Mucosa of descending colon (tissue), 3 donors: ENCODE results near the gene AVPR2. TPM values are rescaled to one million over a fixed set of nuclear protein-coding genes. Genes with fewer than 3 reads are reported as not detected.
A peak's percentile ranks its signal among the peaks of the same experiment; 100 is the strongest.

Experiments used
- ATAC-seq: fragments of 200-7000 bp; cut with Tn5 transposase; one replicate; pipeline ENCODE4 v1.9.1; 2020; ENCODE audit warnings: mild to moderate bottlenecking, moderate library complexity
- DNase-seq, 3 donors: peaks; one replicate each; pipeline ENCODE4 v3.0.0-alpha.2; 2020
- H3K36me3 ChIP-seq: fragments of 200-600 bp; one replicate; pipeline ENCODE4 v1.8.0; 2021; ENCODE audit warnings: low read depth, mild to moderate bottlenecking
- H3K4me1 ChIP-seq: fragments of 200-600 bp; one replicate; pipeline ENCODE4 v1.8.0; 2021; ENCODE audit warnings: low read depth, mild to moderate bottlenecking
- H3K4me3 ChIP-seq: fragments of 200-600 bp; one replicate; pipeline ENCODE4 v1.8.0; 2021; ENCODE audit warnings: mild to moderate bottlenecking
- H3K9me3 ChIP-seq: fragments of 200-600 bp; one replicate; pipeline ENCODE4 v1.8.0; 2021; ENCODE audit warnings: mild to moderate bottlenecking
- CTCF ChIP-seq: fragments of 200-600 bp; IDR thresholded peaks from one replicate; pipeline ENCODE4 v1.8.0; 2022; ENCODE audit warnings: antibody characterized with exemption, mild to moderate bottlenecking
- intact Hi-C, 2 donors: fragments of 100-400 bp; cut with DNase I in 1 of 2; cut with micrococcal nuclease in 1 of 2; formaldehyde crosslinking; loops; one replicate each; pipeline versions ENCODE4 v1.11.0 to v1.11.1; 2022; cut with DNase I, micrococcal nuclease
- total RNA-seq, 3 donors: library from RNA; stranded (reverse); fragmentation: NEBNext Ultra II Directional in 2 of 3; extraction: Animal tissue kit (Norgen Biotek cat#: 25700) in 2 of 3; gene quantifications; one replicate each; pipeline versions ENCODE4 v1.2.1 to v1.2.4, GENCODE V29; 2021 to 2023
- donor health status: DM: no; HTN: no; CAD: no; lungs with moderate emphysema.
- donor health status: DM: no; HTN: no; CAD: no.
- donor health status: DM: no; HTN: yes; CAD: no.

AVPR2 gene
- total RNA-seq, 3 donors from 2014 or later = 0.43 to 0.78 (median 0.54) TPM

GRCh38 chrX:153928846-153929245 is 24.4 kb downstream of the AVPR2 start:
- ATAC-seq (no peak), DNase-seq (peak in 1 of 3 donors; percentile 51)
- no peaks in the 10 kb centered on the region for H3K9me3 ChIP-seq
- H3K36me3 ChIP-seq = no peaks in the 10 kb centered on the region
- intact Hi-C loops = no loop called here
- H3K4me1 ChIP-seq = peaks cover 10% of the 10 kb centered on the region
- TF ChIP-seq CTCF = no peak
- no peak overlapping the region for H3K4me3 ChIP-seq

DNA sequence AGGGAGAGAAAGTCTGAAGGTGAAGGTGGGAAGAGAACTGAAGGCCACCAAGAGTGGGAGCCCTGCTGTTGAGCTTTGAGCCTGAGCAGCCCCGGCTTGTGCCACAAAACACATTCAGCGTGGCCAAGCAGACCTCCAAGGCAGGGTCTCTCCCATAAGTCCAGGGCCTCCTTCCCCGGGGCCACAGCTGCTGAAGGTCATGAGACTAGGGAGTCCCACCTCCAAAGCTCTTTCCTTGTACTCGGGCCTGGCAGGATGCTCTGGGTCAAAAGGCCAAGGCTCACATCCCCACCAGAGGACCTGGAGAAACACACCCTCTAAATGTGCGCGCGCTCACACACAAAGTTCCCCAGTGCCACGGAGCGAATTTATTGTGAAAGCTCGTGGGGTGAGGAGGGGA is 25.1 kb downstream of the AVPR2 start:
- no peak for ATAC-seq
- intact Hi-C loops = no loop called here
- no peak for TF ChIP-seq CTCF

DNA sequence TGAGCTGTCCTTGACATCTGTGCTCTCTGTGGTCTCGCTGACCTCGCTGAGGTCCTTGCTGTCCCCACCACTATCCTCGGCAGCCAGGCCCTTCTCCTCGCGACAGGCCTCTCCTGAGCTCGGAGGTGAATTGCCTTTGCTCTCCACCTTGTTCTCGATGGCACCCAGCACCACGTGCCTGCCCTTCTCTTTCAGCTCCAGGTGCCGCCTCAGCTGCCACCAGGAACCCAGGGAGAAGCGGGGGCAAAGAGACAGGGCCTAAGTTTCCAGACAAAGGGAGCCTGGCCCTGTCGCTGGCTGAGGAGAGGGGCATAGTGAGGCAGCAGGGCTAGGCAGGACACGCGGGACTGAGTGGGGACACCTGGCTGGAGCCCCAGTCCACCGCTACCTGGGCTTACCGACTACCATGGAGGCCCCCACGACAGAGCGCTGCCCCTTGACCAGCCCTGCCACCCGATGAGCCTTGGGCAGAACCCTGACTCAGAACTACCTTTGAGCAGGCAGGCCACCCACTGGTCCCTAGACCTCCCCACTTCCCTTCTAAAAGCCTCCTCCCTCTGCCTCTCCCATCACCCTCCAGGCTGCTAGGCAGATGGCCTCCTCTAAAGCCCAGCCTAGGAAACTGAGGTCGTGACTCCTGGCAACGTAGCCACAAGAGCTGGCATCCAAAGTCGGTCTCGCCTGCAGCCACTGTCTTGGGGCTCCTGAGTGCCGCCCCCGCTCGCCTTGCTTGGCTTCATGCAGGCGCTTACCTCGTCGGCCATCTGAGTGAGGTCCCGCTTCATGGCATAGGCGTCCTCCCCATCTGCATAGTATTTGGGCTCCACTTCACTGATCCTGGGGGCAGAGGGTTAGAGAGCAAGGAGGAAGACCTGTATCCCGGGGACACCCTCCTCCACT is 25.8 kb downstream of the AVPR2 start:
- Histone ChIP-seq H3K4me1 (peaks cover 10% of the 10 kb centered on the region), H3K4me3 (no peak overlapping the region), H3K9me3 (no peaks in the 10 kb centered on the region), H3K36me3 (no peaks in the 10 kb centered on the region)
- intact Hi-C loops = no loop called here
- TF ChIP-seq CTCF = no peak
- peak in 1 of 3 donors; percentile 51 for DNase-seq
- no peak for ATAC-seq

More for the DNA sequence above, 25.1 kb downstream of the AVPR2 start:
- Histone ChIP-seq H3K4me1 (peaks cover 10% of the 10 kb centered on the region), H3K9me3 (no peaks in the 10 kb centered on the region), H3K4me3 (no peak overlapping the region), H3K36me3 (no peaks in the 10 kb centered on the region)
- DNase-seq = no peak

DNA sequence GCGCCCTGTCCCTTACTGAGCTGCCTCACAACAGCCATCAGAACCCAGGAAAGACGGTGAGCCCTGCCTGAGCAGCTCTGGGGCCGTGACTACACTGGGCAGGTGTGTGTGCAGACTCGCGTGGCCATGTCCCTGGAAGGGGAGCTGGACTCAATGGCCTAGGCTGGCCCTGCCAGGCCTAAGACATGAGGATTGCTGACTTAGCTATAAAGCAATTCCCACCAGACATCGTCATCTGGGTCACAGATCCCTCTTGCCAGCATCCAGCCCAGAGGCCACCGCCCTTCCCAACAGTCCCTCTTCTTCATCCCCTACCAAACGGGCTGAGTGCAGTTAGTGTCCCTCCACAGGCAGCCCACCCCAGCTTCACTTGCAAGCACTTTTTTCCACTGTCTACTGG is 26.7 kb downstream of the AVPR2 start:
- no peak overlapping the region for H3K4me3 ChIP-seq
- H3K9me3 ChIP-seq = no peaks in the 10 kb centered on the region
- peaks cover 10% of the 10 kb centered on the region for H3K4me1 ChIP-seq
- no peak for TF ChIP-seq CTCF
- no peak for DNase-seq
- ATAC-seq = no peak
- no peaks in the 10 kb centered on the region for H3K36me3 ChIP-seq
- intact Hi-C loops = no loop called here

- DNase-seq (no peak), ATAC-seq (no peak)
- Histone ChIP-seq H3K4me1 (peaks cover 10% of the 10 kb centered on the region), H3K4me3 (no peak overlapping the region), H3K9me3 (no peaks in the 10 kb centered on the region), H3K36me3 (no peaks in the 10 kb centered on the region)
- TF ChIP-seq CTCF = no peak
- intact Hi-C loops = no loop called here
Measured at GRCh38 chrX:153931748-153932147, 27.3 kb downstream of the AVPR2 start.
